ENCODE data around the gene SEC63. TPM values are rescaled to one million over a fixed set of nuclear protein-coding genes. Genes with fewer than 3 reads are reported as not detected.

Gene SEC63
- total RNA-seq, 1 experiment from 2014 or later, result 97.6 TPM

DNA sequence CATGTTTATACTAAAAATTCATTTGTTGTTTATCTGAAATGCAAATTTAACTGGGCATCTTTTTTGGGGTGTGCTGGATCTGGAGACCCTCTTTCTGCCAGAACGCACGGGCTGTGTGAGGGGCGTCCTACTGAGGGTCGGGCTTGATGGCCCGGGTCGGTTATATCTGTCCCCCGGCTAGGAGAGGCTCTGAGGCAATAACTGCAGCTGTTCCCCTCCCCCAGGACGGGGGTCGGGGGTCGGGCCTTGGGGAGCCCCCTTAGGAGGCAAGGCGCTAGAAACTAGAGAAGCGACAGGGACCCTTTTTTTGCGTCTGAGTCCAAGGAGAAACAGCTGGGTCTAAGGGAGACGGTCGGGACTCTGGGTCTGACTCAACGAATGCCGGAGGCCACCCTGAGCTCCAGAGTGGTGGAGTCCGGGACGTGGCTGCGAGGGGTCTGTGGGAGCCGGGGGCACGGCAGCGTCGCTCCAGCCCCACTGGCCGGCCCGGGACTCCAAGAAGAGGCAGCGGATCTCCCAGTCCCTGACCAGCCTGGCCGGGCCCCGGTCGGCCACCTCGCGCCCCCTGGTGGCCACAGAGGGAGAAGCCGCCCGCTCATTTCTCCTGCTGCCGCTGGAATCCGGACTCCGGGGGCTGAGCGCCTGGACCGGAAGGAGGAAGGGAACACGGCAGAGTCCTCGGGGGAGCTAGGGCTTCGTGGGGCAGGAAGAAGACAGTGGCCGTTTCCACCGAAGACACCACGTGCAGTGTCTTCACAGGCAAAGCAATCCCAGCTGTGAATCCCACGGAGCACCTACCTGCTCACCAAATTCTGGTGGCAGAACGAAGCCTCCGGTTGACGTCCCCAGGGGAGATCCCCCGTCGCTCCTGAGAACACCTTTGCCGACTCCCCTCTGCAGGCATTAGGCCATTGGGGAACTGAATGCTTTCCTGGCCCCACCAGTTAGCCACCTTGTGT, 109.9 kb downstream of the SEC63 start:
- H3K36me3 Mint-ChIP-seq, result no peaks in the 10 kb centered on the region
- no peak overlapping the region for H3K27ac Mint-ChIP-seq
- TF ChIP-seq CREM (CRISPR knock-in tag; IDR thresholded peaks at IDR 0.05) (0 out of 2 replicates have a peak, but pooled peaks have one; percentile 23), SMAD3 (CRISPR knock-in tag; IDR thresholded peaks at IDR 0.05; ENCODE audit: borderline replicate concordance) (no peak), ZNF416 (CRISPR knock-in tag; IDR thresholded peaks at IDR 0.05) (no peak), FOXP1 (CRISPR knock-in tag; IDR thresholded peaks at IDR 0.05; ENCODE audit: borderline replicate concordance) (peak; percentile 70; the same call in 1 of the 2 replicates), TEAD4 (CRISPR knock-in tag; IDR thresholded peaks at IDR 0.05) (peak; percentile 44; the same call in 1 of the 2 replicates), ZNF423 (CRISPR knock-in tag; IDR thresholded peaks at IDR 0.05) (0 out of 2 replicates have a peak, but pooled peaks have one; percentile 8), HMGA2 (CRISPR knock-in tag; IDR thresholded peaks at IDR 0.05) (no peak), FOXK1 (CRISPR knock-in tag; IDR thresholded peaks at IDR 0.05) (peak; percentile 29; the same call in 1 of the 2 replicates), SP1 (CRISPR knock-in tag; conservative IDR thresholded peaks at IDR 0.05) (0 out of 2 replicates have a peak, but pooled peaks have one; percentile 20), FOXJ3 (CRISPR knock-in tag; IDR thresholded peaks at IDR 0.05; ENCODE audit: borderline replicate concordance) (no peak), ZNF317 (CRISPR knock-in tag; IDR thresholded peaks at IDR 0.05; ENCODE audit: borderline replicate concordance, low read depth) (no peak), ETV6 (CRISPR knock-in tag; IDR thresholded peaks at IDR 0.05) (peak; percentile 37), MYBL2 (CRISPR knock-in tag; IDR thresholded peaks at IDR 0.05) (peak; percentile 23; the same call in 1 of the 2 replicates)
- TF ChIP-seq, protein P1, sequence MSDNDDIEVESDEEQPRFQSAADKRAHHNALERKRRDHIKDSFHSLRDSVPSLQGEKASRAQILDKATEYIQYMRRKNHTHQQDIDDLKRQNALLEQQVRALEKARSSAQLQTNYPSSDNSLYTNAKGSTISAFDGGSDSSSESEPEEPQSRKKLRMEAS (CRISPR knock-in tag; IDR thresholded peaks at IDR 0.05), result peak; percentile 79
- TF ChIP-seq, protein P2, sequence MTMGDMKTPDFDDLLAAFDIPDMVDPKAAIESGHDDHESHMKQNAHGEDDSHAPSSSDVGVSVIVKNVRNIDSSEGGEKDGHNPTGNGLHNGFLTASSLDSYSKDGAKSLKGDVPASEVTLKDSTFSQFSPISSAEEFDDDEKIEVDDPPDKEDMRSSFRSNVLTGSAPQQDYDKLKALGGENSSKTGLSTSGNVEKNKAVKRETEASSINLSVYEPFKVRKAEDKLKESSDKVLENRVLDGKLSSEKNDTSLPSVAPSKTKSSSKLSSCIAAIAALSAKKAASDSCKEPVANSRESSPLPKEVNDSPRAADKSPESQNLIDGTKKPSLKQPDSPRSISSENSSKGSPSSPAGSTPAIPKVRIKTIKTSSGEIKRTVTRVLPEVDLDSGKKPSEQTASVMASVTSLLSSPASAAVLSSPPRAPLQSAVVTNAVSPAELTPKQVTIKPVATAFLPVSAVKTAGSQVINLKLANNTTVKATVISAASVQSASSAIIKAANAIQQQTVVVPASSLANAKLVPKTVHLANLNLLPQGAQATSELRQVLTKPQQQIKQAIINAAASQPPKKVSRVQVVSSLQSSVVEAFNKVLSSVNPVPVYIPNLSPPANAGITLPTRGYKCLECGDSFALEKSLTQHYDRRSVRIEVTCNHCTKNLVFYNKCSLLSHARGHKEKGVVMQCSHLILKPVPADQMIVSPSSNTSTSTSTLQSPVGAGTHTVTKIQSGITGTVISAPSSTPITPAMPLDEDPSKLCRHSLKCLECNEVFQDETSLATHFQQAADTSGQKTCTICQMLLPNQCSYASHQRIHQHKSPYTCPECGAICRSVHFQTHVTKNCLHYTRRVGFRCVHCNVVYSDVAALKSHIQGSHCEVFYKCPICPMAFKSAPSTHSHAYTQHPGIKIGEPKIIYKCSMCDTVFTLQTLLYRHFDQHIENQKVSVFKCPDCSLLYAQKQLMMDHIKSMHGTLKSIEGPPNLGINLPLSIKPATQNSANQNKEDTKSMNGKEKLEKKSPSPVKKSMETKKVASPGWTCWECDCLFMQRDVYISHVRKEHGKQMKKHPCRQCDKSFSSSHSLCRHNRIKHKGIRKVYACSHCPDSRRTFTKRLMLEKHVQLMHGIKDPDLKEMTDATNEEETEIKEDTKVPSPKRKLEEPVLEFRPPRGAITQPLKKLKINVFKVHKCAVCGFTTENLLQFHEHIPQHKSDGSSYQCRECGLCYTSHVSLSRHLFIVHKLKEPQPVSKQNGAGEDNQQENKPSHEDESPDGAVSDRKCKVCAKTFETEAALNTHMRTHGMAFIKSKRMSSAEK (CRISPR knock-in tag; IDR thresholded peaks at IDR 0.05; ENCODE audit: borderline replicate concordance), result no peak
- TF ChIP-seq, protein P3, sequence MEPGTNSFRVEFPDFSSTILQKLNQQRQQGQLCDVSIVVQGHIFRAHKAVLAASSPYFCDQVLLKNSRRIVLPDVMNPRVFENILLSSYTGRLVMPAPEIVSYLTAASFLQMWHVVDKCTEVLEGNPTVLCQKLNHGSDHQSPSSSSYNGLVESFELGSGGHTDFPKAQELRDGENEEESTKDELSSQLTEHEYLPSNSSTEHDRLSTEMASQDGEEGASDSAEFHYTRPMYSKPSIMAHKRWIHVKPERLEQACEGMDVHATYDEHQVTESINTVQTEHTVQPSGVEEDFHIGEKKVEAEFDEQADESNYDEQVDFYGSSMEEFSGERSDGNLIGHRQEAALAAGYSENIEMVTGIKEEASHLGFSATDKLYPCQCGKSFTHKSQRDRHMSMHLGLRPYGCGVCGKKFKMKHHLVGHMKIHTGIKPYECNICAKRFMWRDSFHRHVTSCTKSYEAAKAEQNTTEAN (CRISPR knock-in tag; IDR thresholded peaks at IDR 0.05), result no peak
- TF ChIP-seq, protein P4, sequence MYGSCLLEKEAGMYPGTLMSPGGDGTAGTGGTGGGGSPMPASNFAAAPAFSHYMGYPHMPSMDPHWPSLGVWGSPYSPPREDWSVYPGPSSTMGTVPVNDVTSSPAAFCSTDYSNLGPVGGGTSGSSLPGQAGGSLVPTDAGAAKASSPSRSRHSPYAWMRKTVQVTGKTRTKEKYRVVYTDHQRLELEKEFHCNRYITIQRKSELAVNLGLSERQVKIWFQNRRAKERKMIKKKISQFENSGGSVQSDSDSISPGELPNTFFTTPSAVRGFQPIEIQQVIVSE (CRISPR knock-in tag; IDR thresholded peaks at IDR 0.05; ENCODE audit: borderline replicate concordance), result no peak
- TF ChIP-seq, protein P5, sequence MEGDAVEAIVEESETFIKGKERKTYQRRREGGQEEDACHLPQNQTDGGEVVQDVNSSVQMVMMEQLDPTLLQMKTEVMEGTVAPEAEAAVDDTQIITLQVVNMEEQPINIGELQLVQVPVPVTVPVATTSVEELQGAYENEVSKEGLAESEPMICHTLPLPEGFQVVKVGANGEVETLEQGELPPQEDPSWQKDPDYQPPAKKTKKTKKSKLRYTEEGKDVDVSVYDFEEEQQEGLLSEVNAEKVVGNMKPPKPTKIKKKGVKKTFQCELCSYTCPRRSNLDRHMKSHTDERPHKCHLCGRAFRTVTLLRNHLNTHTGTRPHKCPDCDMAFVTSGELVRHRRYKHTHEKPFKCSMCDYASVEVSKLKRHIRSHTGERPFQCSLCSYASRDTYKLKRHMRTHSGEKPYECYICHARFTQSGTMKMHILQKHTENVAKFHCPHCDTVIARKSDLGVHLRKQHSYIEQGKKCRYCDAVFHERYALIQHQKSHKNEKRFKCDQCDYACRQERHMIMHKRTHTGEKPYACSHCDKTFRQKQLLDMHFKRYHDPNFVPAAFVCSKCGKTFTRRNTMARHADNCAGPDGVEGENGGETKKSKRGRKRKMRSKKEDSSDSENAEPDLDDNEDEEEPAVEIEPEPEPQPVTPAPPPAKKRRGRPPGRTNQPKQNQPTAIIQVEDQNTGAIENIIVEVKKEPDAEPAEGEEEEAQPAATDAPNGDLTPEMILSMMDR (IDR thresholded peaks at IDR 0.05), result peak; percentile 98
- TF ChIP-seq, protein P6, sequence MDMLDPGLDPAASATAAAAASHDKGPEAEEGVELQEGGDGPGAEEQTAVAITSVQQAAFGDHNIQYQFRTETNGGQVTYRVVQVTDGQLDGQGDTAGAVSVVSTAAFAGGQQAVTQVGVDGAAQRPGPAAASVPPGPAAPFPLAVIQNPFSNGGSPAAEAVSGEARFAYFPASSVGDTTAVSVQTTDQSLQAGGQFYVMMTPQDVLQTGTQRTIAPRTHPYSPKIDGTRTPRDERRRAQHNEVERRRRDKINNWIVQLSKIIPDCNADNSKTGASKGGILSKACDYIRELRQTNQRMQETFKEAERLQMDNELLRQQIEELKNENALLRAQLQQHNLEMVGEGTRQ (CRISPR knock-in tag; IDR thresholded peaks at IDR 0.05), result 0 out of 2 replicates have a peak, but pooled peaks have one; percentile 11
- TF ChIP-seq, protein P7, sequence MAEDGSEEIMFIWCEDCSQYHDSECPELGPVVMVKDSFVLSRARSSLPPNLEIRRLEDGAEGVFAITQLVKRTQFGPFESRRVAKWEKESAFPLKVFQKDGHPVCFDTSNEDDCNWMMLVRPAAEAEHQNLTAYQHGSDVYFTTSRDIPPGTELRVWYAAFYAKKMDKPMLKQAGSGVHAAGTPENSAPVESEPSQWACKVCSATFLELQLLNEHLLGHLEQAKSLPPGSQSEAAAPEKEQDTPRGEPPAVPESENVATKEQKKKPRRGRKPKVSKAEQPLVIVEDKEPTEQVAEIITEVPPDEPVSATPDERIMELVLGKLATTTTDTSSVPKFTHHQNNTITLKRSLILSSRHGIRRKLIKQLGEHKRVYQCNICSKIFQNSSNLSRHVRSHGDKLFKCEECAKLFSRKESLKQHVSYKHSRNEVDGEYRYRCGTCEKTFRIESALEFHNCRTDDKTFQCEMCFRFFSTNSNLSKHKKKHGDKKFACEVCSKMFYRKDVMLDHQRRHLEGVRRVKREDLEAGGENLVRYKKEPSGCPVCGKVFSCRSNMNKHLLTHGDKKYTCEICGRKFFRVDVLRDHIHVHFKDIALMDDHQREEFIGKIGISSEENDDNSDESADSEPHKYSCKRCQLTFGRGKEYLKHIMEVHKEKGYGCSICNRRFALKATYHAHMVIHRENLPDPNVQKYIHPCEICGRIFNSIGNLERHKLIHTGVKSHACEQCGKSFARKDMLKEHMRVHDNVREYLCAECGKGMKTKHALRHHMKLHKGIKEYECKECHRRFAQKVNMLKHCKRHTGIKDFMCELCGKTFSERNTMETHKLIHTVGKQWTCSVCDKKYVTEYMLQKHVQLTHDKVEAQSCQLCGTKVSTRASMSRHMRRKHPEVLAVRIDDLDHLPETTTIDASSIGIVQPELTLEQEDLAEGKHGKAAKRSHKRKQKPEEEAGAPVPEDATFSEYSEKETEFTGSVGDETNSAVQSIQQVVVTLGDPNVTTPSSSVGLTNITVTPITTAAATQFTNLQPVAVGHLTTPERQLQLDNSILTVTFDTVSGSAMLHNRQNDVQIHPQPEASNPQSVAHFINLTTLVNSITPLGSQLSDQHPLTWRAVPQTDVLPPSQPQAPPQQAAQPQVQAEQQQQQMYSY (CRISPR knock-in tag; IDR thresholded peaks at IDR 0.05), result peak; percentile 76
- TF ChIP-seq, protein P8, sequence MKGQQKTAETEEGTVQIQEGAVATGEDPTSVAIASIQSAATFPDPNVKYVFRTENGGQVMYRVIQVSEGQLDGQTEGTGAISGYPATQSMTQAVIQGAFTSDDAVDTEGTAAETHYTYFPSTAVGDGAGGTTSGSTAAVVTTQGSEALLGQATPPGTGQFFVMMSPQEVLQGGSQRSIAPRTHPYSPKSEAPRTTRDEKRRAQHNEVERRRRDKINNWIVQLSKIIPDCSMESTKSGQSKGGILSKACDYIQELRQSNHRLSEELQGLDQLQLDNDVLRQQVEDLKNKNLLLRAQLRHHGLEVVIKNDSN (CRISPR knock-in tag; IDR thresholded peaks at IDR 0.05), result peak; percentile 25; the same call in 1 of the 2 replicates

More for the DNA sequence above, 109.9 kb downstream of the SEC63 start:
- ATAC-seq, result peak; percentile 92
- POLR2A ChIA-PET, result no interaction called here
- peak overlapping the region; percentile 79 for H3K4me3 Mint-ChIP-seq
- CTCF ChIA-PET, result interaction anchor here (0.6 to 3.2 kb wide), 38 partner anchors 12 to 669 kb away, joined by 3 to 21 read pairs (median 4); partner anchors contain the start of gene SCML4
- peak; percentile 95 for DNase-seq (ENCODE audit: low spot score)
- no peaks in the 10 kb centered on the region for H3K9me3 Mint-ChIP-seq
- H3K27me3 Mint-ChIP-seq (ENCODE audit: low read depth), result peaks cover 23% of the 10 kb centered on the region
- peaks cover 11% of the 10 kb centered on the region for H3K4me1 Mint-ChIP-seq
